Measurements from ENCODE around the gene HOXD11.

The HOXD11 gene

GRCh38 chr2:176136374-176137251, 29.5 kb downstream of the HOXD11 start:
- no peak for DNase-seq

- DNase-seq = no peak
These were observed 30.1 kb downstream of the HOXD11 start for GRCh38 chr2:176137252-176137580.

- no peak for DNase-seq
These were observed 30.8 kb downstream of the HOXD11 start for GRCh38 chr2:176137906-176138305.

- no peak for DNase-seq
These were observed 31.4 kb downstream of the HOXD11 start for GRCh38 chr2:176138526-176138922.

GRCh38 chr2:176138923-176139660, 32.0 kb downstream of the HOXD11 start:
- DNase-seq = no peak

- no peak for DNase-seq
These were observed 32.8 kb downstream of the HOXD11 start for GRCh38 chr2:176139661-176140512.

- peak; percentile 89 to 94 for DNase-seq
These were observed 33.6 kb downstream of the HOXD11 start for GRCh38 chr2:176140513-176141317.

- no peak for DNase-seq
These were observed 35.2 kb downstream of the HOXD11 start for GRCh38 chr2:176142281-176142680.

GRCh38 chr2:176145085-176145969, 38.2 kb downstream of the HOXD11 start:
- DNase-seq = no peak

GRCh38 chr2:176146101-176146500, 39.0 kb downstream of the HOXD11 start:
- DNase-seq = no peak

- DNase-seq = no peak
These were observed 39.6 kb downstream of the HOXD11 start for GRCh38 chr2:176146645-176147044.

GRCh38 chr2:176147210-176147799, 40.2 kb downstream of the HOXD11 start:
- no peak for DNase-seq

GRCh38 chr2:176147800-176148496, 40.9 kb downstream of the HOXD11 start:
- DNase-seq = no peak

- no peak for DNase-seq
These were observed 41.8 kb downstream of the HOXD11 start for GRCh38 chr2:176148751-176149421.

- no peak for DNase-seq
These were observed 42.4 kb downstream of the HOXD11 start for GRCh38 chr2:176149481-176149938.

GRCh38 chr2:176149939-176150583, 43.0 kb downstream of the HOXD11 start:
- DNase-seq = no peak

GRCh38 chr2:176150584-176151441, 43.7 kb downstream of the HOXD11 start:
- DNase-seq = no peak

Data from NCI-H526 (cell line).